GM19324 (cell line): ENCODE results near the gene GEMIN2.
A peak's percentile ranks its signal among the peaks of the same experiment; 100 is the strongest.
"Not testable (repeated sequence)": the region's sequence is repeated elsewhere in the genome, so short reads cannot be mapped to it uniquely, and the experiment has no call there.

Experiments
- ATAC-seq: cut with Tn5 transposase; IDR thresholded peaks from one replicate; pipeline ENCODE4 v1.9.1; 2021; ENCODE audit warnings: mild to moderate bottlenecking, moderate library complexity; ENCODE audit not compliant: unreplicated experiment, low FRiP score

GEMIN2 gene

GRCh38 chr14:39114073-39114838, at the start of gene GEMIN2:
Gene GEMIN2 (plus strand): TSS chr14:39114323. CDS start chr14:39114339, 16 bp downstream.
- peak; percentile 96 for ATAC-seq

DNA sequence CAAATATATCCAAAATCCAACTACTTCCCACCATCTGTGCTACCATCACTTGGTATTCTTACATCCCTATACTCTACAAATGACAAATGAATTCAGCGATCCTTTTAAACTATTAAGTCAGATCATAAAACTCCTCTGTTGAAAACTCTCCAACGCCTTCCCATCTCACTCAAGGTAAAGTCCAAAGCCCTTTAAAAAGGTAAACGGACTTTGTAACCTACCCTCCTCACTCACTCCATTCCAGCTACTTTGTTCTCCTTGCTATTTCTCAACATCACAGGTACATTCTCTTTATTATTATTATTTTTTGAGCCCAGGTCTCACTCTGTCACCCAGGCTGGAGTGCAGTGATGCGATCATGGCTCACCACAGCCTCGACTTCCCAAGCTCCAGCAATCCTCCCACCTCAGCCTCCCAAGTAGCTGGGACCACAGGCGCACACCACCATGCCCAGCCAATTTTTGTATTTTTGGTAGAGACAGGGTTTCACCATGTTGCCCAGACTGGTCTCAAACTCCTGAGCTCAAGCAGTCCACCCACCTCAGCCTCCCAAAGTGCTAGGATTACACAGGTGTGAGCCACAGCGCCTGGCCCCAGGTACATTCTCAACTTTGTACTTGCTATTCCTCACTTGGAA, 44.8 kb upstream of the GEMIN2 start:
- not testable (repeated sequence) for ATAC-seq

- no peak for ATAC-seq
Measured at GRCh38 chr14:39069923-39070322, 44.2 kb upstream of the GEMIN2 start.

GRCh38 chr14:39071096-39071495, 43.0 kb upstream of the GEMIN2 start:
- no peak for ATAC-seq

- no peak for ATAC-seq
Measured at GRCh38 chr14:39080886-39081285, 33.2 kb upstream of the GEMIN2 start.

DNA sequence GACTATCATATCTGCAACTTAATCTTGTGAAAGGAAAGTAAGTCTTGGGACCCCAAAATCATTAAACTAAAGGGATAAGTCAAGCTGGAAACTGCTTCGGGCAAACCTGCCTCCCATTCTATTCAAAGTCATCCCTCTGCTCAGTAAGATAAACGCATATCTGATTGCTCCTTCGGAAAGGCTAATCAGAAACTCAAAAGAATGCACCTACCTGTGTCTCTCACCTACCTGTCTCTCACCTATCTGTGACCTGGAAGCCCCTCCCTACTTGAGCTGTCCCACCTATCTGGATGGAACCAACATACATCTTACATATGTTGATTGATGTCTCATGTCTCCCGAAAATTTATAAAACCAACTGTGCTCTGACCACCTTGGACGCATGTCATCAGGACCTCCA, 31.0 kb upstream of the GEMIN2 start:
- no peak for ATAC-seq

- no peak for ATAC-seq
Measured at GRCh38 chr14:39085933-39086332, 28.2 kb upstream of the GEMIN2 start.

DNA sequence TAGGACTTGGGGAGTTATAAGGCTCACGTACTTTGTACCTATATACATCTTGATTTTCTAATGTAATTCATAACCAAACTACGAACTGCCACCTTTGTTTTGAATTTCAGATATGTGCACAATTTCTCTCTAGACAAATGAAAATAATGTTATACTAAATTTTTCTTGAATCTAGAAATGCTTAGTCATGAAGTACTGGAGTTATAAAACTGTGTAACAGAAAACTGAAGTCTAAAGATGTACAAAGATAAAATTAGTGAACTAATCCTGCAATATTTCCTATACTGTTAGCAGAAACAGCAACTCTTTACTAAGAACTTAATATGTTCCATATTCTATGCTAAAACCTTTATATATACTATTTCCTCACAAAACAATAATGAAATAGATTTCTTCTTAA, 26.6 kb upstream of the GEMIN2 start:
- no peak for ATAC-seq

DNA sequence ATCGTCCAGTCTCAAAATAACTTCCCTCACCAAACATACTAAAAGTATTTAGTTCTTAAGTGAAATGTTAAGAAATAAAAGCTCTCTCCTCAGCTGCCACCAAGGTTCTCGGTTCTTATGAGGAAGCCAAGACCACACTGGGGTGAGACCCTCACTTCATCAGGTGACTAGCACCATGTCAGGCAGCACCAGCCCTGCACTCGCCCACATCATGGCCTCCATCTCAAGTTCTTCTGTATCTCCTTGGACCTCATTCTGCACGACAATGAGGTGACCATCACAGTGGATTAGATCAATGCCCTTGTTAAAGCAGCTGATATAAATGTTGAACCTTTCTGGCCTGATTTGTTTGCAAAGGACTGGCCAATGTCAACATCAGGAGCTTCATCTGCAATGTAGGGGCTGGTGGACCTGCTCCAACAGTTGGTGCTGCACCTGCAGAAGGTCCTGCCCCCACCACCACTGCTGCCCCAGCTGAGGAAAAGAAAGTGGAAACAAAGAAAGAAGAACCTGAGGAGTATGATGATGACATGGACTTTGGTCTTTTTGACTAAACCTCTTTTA, 23.5 kb upstream of the GEMIN2 start:
- no peak for ATAC-seq

- no peak for ATAC-seq
Measured at GRCh38 chr14:39091716-39092115, 22.4 kb upstream of the GEMIN2 start.

DNA sequence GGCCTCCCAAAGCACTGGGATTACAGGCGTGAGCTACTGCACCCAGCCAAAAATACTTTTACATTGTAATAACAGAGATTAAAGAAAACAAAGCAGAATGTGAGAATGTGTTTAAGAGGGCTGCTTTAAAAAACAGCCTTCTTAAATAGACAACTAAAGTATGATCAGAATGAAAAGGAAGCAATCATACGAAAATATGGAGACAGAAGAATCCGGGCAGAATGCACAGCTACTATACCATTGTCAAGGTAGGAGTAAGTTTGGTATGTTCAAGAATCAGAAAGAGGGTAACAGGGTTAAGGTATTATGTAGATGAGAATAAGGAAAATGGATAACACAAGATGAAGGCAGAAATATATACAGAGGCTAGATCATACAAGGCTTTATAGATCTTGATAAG, 19.6 kb upstream of the GEMIN2 start:
- no peak for ATAC-seq

GRCh38 chr14:39097159-39097558, 17.0 kb upstream of the GEMIN2 start:
- no peak for ATAC-seq

- ATAC-seq = not testable (repeated sequence)
Measured at GRCh38 chr14:39099215-39099614, 14.9 kb upstream of the GEMIN2 start.

DNA sequence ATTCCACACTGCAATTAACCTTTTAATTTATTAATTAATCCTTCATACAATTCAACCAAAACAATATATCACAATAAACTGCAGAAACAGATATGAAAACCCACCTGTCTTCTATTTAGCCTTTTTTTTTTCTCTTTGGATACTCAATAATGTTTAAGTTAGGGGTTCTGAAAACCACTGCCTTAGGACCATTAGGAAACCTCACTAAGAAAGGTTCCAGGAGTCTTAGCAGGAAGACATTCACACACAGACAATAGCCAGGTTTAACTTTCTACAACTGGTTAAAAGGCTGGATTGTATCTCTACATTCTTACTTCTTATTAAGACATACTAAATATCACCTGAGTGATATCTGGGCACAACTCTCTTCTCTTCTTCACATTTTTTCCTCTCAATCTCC, 14.4 kb upstream of the GEMIN2 start:
- ATAC-seq = no peak

DNA sequence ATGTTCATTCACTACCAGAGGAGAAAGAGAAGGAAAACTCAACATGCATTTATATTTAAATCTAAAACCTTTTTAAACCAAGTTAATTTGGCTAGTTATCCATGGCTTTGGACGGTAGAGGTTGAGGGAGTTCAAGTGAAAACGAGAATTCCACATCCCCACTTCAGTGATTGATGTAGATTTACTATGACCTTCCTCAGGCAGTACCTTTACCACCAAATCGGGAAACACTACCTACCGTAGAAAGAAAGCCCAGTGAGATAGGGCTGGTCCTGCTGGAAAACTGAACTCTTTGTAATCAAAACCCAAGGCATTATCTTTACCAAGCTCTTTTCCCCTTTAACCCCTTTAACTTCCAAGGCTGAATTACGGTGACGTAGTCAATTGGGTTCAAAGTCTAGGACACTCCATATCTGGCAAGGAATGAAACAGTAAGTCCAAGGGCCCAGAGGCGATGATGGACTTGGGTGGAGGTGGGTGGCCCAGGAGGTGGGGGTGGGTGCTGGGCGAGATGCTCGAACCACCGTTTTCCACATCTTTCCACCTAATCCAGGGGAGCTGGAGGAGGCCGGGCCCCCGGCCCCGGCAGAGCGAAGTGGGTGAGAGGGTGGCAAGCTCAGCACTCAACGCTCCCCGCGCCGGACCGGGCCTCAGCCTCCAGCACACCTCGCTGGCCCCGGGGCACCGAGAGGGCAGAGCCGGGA, 11.7 kb upstream of the GEMIN2 start:
- peak; percentile 27 for ATAC-seq

GRCh38 chr14:39102969-39103957, 10.9 kb upstream of the GEMIN2 start, which contains the start of gene SEC23A:
Gene SEC23A (minus strand): TSS chr14:39103235. CDS start chr14:39096118, 7,117 bp downstream.
- peak; percentile 96 for ATAC-seq

- ATAC-seq = not testable (repeated sequence)
Measured at GRCh38 chr14:39104078-39104801, 9.9 kb upstream of the GEMIN2 start.

DNA sequence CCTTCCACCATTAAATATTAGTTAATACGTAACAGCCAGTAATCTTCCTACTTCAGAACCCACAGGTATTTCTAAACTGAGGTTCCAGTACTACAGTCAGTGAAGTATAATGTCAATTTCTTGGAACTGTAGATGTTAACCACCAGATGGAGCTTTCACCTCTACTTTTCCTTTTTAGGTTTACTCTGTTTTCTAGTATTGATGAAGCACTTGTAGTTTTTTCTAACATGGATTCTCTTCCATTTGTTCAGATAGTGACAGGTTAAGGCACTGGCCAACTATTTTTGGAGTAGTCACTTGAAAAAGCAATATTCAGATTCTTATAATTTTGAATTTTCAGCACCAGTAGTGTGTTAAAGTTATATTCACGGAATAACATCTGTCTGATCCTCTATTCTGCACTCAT, 6.5 kb upstream of the GEMIN2 start:
- no peak for ATAC-seq

DNA sequence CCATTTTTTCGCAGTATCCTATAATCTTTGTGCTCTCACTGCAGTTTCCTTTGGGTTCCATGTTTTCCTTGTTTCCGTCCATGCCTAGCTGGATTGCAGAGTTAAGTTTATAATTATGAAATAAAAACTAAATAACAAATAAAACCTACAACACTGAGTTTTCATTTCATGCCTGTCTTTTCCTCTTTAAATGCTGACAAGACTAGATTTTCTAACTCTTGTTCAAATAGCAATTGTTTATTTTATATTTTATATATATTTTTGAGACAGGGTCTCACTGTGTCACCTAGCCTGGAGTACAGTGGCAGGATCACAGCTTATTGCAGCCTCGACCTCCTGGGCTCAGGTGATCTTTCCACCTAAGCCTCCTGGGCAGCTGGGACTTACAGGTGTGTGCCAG, 5.3 kb upstream of the GEMIN2 start:
- no peak for ATAC-seq
